HT-29 (cell line): ENCODE results near the gene IDH1. TPM values are rescaled to one million over a fixed set of nuclear protein-coding genes. Genes with fewer than 3 reads are reported as not detected.
"Not testable (repeated sequence)": the region's sequence is repeated elsewhere in the genome, so short reads cannot be mapped to it uniquely, and the experiment has no call there.

Experiments used
- DNase-seq: peaks from one replicate; pipeline ENCODE4 v3.0.0-alpha.2; 2015; ENCODE audit warnings: low spot score
- total RNA-seq: library from RNA; depleted of rRNA; stranded (reverse); fragments of >200 nt; shearing (Covaris generic); gene quantifications from 2 replicates; pipeline ENCODE4 v1.2.3, GENCODE V29; 2014; rRNA removed

Gene IDH1
- 85.9 and 86.5 TPM in 2 replicates for total RNA-seq

DNA sequence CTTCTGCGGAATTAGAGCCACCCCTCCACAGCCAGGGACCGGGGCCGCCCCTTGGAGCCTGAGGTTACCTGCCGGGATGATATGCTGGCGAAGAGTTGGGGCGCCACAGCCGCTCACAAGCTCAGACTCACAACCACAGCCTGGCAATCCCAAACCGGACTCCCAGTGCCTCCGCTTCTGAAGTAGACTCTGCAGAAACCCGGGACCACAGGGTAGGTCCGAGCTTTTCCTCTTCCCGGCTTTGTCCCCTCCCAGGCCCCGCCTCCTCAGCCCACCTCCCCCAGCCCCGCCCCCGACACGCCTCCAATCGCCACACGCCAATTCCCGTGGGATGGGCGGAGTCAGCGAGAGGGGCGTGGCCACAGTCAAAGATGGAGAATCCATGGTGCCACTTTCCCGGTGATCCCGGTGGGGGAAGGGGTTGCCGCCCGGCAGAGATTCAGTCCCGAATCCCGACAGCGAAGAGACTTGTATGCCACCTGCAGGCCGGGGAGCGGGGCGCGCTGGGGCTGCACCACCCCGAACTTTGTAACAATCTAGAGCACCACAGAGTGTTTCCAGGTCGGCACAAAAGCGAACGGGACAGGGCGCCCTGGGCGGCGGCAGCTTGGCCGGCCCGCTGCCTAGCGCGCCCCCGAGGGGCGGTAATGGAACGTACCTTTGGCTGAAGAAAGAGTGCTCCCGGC lies at the start of gene IDH1:
Gene IDH1 (minus strand): TSS at position 201 of the 686 bp plus-strand sequence. CDS start 3,520 bp downstream, outside the sequence.
- peak; percentile 98 for DNase-seq

DNA sequence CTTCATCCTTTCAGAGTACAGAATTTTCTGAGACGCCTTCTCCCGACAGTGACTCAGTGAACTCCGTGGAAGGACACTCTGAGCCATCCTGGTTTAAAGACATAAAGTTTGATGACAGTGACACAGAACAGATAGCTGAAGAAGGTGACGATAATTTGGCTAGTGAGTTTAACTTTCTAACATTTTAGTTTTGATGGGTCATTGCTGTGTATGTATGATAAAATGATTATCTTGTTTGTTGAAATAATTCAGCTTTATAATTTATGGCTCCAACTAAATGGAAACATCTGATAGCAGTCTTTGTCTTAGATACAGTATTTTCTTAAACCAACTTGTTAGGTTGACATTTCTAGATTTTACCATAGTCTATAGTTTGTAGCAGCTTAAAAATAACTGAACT lies 49.3 kb upstream of the IDH1 start:
- DNase-seq: no peak

GRCh38 chr2:208300847-208301618 lies 46.2 kb upstream of the IDH1 start:
- DNase-seq: no peak

- no peak for DNase-seq
These were observed 43.1 kb upstream of the IDH1 start for GRCh38 chr2:208297961-208298360.

GRCh38 chr2:208296610-208297009 lies 41.7 kb upstream of the IDH1 start:
- no peak for DNase-seq

DNA sequence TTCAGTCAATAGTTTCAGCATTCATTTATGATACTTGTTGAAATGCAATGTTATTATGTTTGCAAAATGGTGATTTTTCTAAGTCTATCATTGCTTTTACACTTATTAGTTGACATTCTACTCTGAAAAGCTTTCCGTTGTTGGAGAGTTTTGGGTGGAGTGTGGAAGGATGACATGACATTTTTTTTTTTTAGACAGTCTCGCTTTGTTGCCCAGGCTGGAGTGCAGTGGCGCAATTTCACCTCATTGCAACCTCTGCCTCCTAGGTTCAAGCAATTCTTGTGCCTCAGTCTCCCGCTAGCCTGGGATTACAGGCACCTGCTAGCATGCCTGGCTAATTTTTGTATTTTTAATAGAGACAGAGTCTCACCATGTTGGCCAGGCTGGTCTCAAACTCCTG lies 41.0 kb upstream of the IDH1 start:
- no peak for DNase-seq

GRCh38 chr2:208294482-208295024 lies 39.7 kb upstream of the IDH1 start:
- no peak for DNase-seq

DNA sequence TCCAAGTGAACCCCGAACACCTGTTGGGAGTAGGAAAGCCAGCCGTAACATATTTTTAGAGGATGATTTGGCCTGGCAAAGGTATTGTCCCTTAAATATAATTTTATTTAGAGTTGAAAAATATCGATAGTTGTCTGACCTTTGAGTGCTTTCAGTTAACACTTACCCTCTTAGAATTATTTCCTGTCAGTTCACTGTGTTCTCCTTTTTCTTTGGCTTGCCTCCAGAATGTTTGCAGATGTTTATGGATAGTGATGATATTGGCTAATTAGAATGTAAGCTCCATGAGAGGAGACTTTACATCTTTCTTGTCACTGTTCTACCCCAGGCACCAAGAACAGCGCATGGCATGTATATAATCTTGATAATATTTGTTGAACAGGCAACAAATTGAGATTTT lies 31.0 kb upstream of the IDH1 start:
- DNase-seq: no peak

DNA sequence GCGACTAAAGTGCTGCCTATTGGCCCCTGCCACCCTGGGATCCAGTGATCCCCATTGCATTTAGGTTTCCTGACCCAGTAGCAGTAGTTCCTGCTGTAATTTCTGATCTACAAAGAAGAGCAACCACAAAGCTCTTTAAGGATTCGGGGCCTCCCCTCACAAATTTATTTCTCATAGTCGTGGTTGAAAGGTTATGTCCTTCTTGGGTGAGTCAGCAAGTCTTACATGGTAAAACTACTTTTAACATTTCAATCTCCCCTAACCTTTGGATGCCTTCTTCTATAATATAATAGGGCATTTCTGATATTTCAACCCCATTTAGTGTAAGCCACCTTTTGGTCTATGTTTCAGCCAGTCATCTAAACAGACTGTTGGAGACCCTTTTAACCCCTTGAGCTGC lies 26.1 kb upstream of the IDH1 start:
- DNase-seq: no peak

- no peak for DNase-seq
These were observed 25.4 kb upstream of the IDH1 start for GRCh38 chr2:208280234-208280633.

DNA sequence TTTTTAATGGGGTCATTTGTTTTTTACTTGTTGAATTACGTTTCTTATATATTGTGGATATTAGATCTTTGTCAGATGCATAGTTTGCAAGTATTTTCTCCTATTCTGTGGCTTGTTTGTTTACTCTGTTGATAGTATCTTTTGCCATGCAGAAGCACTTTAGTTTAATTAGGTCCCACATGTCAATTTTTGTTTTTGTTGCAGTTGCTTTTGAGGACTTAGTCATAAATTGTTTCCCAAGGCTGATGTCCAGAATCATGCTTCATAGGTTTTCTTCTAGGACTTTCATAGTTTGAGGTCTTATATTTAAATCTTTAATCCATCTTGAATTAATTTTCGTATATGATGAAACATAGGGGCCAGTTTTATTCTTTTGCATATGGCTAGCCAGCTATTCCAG lies 24.4 kb upstream of the IDH1 start:
- DNase-seq: no peak

- DNase-seq: no peak
These were observed 23.7 kb upstream of the IDH1 start for GRCh38 chr2:208278549-208278948.

DNA sequence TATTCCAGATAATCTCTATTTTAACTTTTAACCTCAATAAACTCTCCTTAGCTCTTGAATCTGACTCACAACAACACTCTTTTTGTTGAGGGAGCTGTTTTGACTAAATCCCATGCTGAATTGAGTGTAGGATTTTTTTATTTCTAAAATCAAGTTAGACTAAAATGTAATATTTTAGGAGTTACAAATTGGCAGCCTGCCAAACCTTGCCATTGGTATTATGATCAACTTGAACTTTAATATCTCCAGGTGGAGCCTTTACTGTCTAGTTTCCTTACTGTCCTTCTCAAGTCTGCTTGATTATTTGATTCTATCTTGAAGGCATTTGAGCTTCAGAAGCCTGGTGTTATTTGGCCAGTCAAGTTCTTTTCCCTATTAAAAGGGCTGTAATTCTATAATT lies 19.9 kb upstream of the IDH1 start:
- peak; percentile 12 for DNase-seq

GRCh38 chr2:208269091-208269490 lies 14.2 kb upstream of the IDH1 start:
- DNase-seq: no peak

DNA sequence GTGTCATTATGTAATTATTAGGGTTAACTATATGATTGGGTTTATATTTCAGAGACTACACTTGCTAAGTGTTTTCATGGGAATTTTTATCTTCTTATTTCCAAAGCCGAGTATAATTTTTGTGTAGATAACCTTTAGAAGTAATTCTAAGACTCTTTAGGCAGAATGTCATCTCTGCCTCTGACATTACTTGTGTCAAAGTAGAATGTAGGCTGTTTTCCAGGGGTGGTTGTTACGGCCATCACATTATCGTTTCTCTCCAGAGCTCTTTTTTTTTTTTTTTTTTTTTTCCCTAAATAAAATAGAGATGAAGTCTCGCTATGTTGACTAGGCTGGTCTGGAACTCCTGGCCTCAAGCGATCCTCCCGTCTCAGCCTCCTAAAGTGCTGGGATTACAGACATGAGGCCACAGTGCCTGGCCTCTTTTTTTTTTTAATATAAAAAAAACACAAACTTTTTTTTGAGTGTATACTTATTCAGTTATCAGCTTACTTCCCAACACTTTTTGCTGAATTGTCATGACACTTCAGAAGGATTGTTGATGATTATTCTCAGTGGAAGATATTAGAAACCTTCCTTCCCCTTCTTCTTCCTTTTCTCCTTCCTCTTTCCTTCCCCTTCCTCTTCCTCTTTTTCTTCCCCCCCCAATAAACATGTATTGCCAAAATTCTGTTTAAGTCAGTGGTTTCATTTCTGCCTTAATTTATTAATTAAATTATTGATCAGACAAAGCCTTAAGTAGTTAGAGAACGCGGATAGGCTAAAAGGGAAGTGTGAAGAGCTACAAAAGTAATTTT lies 13.5 kb upstream of the IDH1 start:
- no peak for DNase-seq

DNA sequence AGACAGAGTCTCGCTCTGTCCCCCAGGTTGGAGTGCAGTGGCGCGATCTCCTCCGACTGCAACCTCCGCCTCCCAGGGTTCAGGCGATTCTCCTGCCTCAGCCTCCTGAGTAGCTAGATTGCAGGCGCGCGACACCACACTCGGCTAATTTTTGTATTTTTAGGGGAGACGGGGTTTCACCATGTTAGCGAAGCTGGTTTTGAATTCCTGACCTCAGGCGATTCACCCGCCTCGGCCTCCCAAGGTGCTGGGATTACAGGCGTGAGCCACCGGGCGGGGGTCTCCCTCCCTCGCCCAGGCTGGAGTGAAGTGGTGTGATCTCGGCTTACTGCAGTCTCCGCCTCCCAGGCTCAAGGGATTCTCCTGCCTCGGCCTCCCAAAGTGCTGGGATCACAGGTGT lies 12.7 kb upstream of the IDH1 start:
- DNase-seq: not testable (repeated sequence)

DNA sequence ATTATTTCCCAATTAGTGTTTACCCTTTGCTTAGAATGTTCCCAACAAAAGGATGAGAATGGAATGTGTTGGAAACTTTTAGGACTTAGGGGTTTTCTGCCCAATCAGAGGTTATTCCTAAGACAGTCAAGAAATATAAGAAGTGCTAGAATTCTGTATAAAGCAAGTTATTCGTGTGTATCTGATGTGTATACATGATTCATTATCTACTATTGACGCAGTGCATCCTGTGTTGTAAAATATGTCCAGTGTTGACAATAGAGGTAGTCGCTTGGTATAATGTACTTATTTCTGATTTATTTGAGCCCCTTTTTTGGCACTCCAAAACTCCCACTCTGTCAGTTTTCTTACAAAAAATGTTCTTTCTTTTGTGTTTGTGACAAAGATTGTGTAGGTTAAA lies 12.1 kb upstream of the IDH1 start:
- DNase-seq: no peak

DNA sequence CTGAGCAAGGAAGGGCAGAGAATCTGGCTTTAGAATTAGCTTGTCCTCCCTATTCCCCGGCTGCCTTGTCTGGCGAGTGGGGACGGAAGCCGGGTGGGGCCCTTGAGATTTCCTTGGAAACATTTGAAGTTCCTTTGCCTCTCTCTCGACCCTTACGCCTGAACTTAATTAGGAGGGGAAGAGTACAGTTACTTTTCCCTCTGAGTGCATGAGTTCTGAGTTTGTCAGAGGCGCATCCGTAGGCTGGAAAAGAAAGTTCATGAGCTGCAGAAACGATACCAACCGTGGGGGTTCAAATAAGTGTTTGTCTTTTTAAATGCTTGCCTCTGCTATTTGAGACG lies 11.7 kb upstream of the IDH1 start:
- peak; percentile 44 for DNase-seq

DNA sequence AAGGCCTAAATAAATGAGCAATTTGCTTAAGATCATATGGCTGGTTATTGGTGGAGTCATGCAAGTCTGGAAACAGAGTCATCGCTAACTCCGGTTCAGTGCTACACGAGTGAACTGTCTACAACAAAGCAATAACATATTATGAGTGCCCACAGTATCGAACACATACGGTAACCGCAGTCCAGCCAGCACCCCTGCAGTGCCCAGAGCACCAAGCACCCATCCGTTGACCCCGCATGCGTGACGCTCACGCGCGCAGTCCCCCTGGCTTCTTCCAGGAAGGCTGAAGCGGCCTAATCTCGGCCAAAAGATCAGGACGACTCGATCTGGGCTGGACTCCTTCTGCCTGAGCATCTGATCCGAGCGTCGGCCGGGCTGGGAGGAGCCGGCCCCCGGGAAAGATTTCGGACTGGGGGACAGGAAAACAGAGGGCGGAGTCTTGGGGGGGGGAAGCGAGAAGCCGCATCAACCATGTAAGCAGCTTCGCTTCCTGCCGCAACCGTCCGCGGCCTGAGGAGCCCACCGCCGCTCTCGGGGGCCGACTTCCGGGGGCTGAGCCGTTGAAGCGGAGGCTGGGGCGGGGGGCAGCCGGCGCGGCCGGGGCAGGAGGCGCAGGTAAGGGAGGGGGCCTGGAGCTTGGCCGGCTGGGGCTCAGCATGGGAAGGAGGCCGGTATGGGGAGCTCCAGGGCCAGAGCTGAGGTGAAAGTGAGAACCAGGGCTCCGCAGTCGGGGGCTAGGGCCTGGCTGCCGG lies 11.1 kb upstream of the IDH1 start, which contains the start of gene PIKFYVE:
Gene PIKFYVE (plus strand): TSS at position 455 of the 752 bp plus-strand sequence. CDS start 5,265 bp downstream, outside the sequence.
- DNase-seq: peak; percentile 94

GRCh38 chr2:208265371-208265800 lies 10.5 kb upstream of the IDH1 start:
- DNase-seq: no peak
